Thyroid gland (tissue), 4 donors: ENCODE measurements around the gene USP6NL.

Experiments
- POLR2A ChIP-seq, 2 donors: fragments of 450-650 bp; IDR thresholded peaks; one replicate each; pipeline ENCODE4 v1.6.1; 2017; ENCODE audit warnings: antibody characterized with exemption in 2 of 2, mild to moderate bottlenecking in 2 of 2, moderate library complexity in 1 of 2
- TF ChIP-seq, protein P1 (sequence below), 6 experiments: fragments of 200-600 bp in 3 of 6; fragments of 450-650 bp in 3 of 6; sonication (generic) in 3 of 6; IDR thresholded peaks; one replicate each; pipeline ENCODE4 v1.5.1; 2016 to 2019; ENCODE audit warnings: antibody characterized with exemption in 6 of 6, mild to moderate bottlenecking in 2 of 6, inconsistent platforms in 1 of 6, moderate library complexity in 1 of 6

DNA sequence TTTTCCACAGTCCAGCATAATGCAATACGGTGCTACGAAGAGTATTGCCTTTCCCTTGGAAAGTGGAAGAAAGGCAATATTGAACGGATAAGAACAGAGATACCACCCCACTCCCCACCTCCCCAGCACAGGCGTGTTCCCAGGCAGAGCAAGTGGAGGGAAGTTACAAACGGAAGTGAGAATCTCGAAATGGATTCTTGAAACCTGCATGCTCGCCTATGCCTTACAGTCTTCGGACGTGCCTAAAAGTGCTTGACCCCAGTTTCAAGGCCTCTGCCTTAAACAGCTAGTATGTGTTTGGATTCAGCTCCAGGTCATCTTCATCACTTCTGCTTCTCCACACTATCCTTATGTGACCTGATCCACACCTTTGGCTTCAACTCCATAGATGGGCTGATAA lies 35.0 kb upstream of the USP6NL start:
- no peak for TF ChIP-seq POLR2A (IDR thresholded peaks at IDR 0.05)
- TF ChIP-seq, protein P1, sequence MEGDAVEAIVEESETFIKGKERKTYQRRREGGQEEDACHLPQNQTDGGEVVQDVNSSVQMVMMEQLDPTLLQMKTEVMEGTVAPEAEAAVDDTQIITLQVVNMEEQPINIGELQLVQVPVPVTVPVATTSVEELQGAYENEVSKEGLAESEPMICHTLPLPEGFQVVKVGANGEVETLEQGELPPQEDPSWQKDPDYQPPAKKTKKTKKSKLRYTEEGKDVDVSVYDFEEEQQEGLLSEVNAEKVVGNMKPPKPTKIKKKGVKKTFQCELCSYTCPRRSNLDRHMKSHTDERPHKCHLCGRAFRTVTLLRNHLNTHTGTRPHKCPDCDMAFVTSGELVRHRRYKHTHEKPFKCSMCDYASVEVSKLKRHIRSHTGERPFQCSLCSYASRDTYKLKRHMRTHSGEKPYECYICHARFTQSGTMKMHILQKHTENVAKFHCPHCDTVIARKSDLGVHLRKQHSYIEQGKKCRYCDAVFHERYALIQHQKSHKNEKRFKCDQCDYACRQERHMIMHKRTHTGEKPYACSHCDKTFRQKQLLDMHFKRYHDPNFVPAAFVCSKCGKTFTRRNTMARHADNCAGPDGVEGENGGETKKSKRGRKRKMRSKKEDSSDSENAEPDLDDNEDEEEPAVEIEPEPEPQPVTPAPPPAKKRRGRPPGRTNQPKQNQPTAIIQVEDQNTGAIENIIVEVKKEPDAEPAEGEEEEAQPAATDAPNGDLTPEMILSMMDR (IDR thresholded peaks at IDR 0.05): no peak
